SK-N-SH (cell line): ENCODE measurements around the gene ADAP1. TPM values are rescaled to one million over a fixed set of nuclear protein-coding genes. Genes with fewer than 3 reads are reported as not detected.

Experiments
- CTCF ChIA-PET: fragments of 300-600, 350-600 bp; formaldehyde crosslinking; extraction: SDS; loops from one replicate; lab custom pipeline; 2021; lab: Yijun Ruan, JAX
- POLR2A ChIA-PET: fragments of 350-600 bp; sonication (Branson Sonifier 250); formaldehyde crosslinking; extraction: SDS; loops from one replicate; lab custom pipeline; 2020; ENCODE audit warnings: antibody characterized with exemption, inconsistent platforms; lab: Yijun Ruan, JAX
- DNase-seq: peaks from one replicate; pipeline ENCODE4 v3.0.0; 2012
- H2AFZ ChIP-seq: fragments of 200-600 bp; sonication (generic); 2 replicates; pipeline ENCODE4 v1.8.1; 2016; ENCODE audit warnings: antibody characterized with exemption, mild to moderate bottlenecking, low read depth
- H3F3A ChIP-seq: fragments of 200-600 bp; sonication (generic); replicated peaks from 2 replicates; pipeline ENCODE3; 2016; ENCODE audit warnings: antibody characterized with exemption, mild to moderate bottlenecking; ENCODE audit not compliant: insufficient read depth
- H3K27ac ChIP-seq, 2 experiments: fragments of 200-500 bp in 1 of 2; fragments of 200-600 bp in 1 of 2; sonication (Bioruptor generic) in 1 of 2; sonication (generic), shearing (Covaris generic) in 1 of 2; 2 replicates each; pipeline versions ENCODE4 v1.5.1 to v1.6.1; 2014 to 2016; ENCODE audit warnings: low read depth in 2 of 2, inconsistent platforms in 1 of 2, low read length in 1 of 2, mild to moderate bottlenecking in 1 of 2, mixed read lengths in 1 of 2
- H3K27me3 ChIP-seq: fragments of 200-600 bp; sonication (generic), shearing (Covaris generic); 2 replicates; pipeline ENCODE4 v1.6.1; 2016; ENCODE audit warnings: mixed run types; ENCODE audit not compliant: insufficient read depth
- H3K36me3 ChIP-seq, 2 experiments: fragments of 200-500 bp in 1 of 2; fragments of 200-600 bp in 1 of 2; sonication (Bioruptor generic) in 1 of 2; sonication (generic) in 1 of 2; replicated peaks in 1 of 2; 2 replicates each; pipeline versions ENCODE3 to v1.5.1; 2014 to 2016; ENCODE audit warnings: low read length in 1 of 2, mild to moderate bottlenecking in 1 of 2; ENCODE audit not compliant: insufficient read depth in 2 of 2, control insufficient read depth in 1 of 2
- H3K4me1 ChIP-seq, 2 experiments: fragments of 200-500 bp in 1 of 2; fragments of 200-600 bp in 1 of 2; sonication (Bioruptor generic) in 1 of 2; sonication (generic), shearing (Covaris generic) in 1 of 2; 2 replicates each; pipeline versions ENCODE4 v1.5.1 to v1.6.1; 2014 to 2016; ENCODE audit warnings: low read depth in 1 of 2, low read length in 1 of 2, mixed run types in 1 of 2; ENCODE audit not compliant: insufficient read depth in 2 of 2, control insufficient read depth in 1 of 2
- H3K4me2 ChIP-seq: fragments of 200-600 bp; sonication (generic), shearing (Covaris generic); 2 replicates; pipeline ENCODE4 v1.6.1; 2017; ENCODE audit warnings: mixed run types
- H3K4me3 ChIP-seq, 2 experiments: fragments of 200-500 bp in 1 of 2; fragments of 200-600 bp in 1 of 2; sonication (Bioruptor generic) in 1 of 2; sonication (generic), shearing (Covaris generic) in 1 of 2; 2 replicates each; pipeline versions ENCODE4 v1.5.1 to v1.8.1; 2014 to 2016; ENCODE audit warnings: low read depth in 2 of 2, inconsistent platforms in 1 of 2, low read length in 1 of 2, mild to moderate bottlenecking in 1 of 2, mixed read lengths in 1 of 2, moderate library complexity in 1 of 2
- H3K79me2 ChIP-seq: fragments of 200-600 bp; sonication (generic); 2 replicates; pipeline ENCODE4 v1.8.1; 2017; ENCODE audit warnings: mild to moderate bottlenecking; ENCODE audit not compliant: insufficient read depth
- H3K9ac ChIP-seq: fragments of 200-600 bp; sonication (generic); 2 replicates; pipeline ENCODE4 v1.6.1; 2017; ENCODE audit warnings: mixed run types
- H3K9me2 ChIP-seq: fragments of 200-600 bp; sonication (generic); 2 replicates; pipeline ENCODE4 v1.6.1; 2017; ENCODE audit warnings: mixed run types
- H3K9me3 ChIP-seq: fragments of 200-600 bp; sonication (generic); 2 replicates; pipeline ENCODE4 v1.6.1; 2017; ENCODE audit warnings: mixed run types, mild to moderate bottlenecking, moderate library complexity
- H4K20me1 ChIP-seq: fragments of 200-600 bp; sonication (generic); 2 replicates; pipeline ENCODE4 v1.6.1; 2017; ENCODE audit warnings: mild to moderate bottlenecking, mixed run types; ENCODE audit not compliant: insufficient read depth
- CHD2 ChIP-seq: fragments of 150-350 bp; IDR thresholded peaks from 2 replicates; pipeline ENCODE4 v1.6.1; 2018; ENCODE audit warnings: low read length; ENCODE audit not compliant: partially characterized antibody
- EZH2phosphoT487 ChIP-seq: fragments of 200-600 bp; sonication (generic); IDR thresholded peaks from 2 replicates; pipeline ENCODE4 v1.6.1; 2017; ENCODE audit warnings: low read depth, mixed run types, mild to moderate bottlenecking, antibody characterized with exemption, moderate library complexity, borderline replicate concordance
- IRF3 ChIP-seq: fragments of 150-350 bp; IDR thresholded peaks from 2 replicates; pipeline ENCODE4 v1.6.1; 2016; ENCODE audit warnings: mild to moderate bottlenecking, low read depth, low read length
- JUND ChIP-seq: IDR thresholded peaks from 2 replicates; pipeline ENCODE4 v1.4.0; 2012
- MEF2A ChIP-seq: IDR thresholded peaks from 2 replicates; pipeline ENCODE4 v1.4.0; 2012; ENCODE audit warnings: low read depth, borderline replicate concordance
- MXI1 ChIP-seq: IDR thresholded peaks from 2 replicates; pipeline ENCODE4 v1.6.1; 2012; ENCODE audit warnings: mild to moderate bottlenecking, low read depth, low read length, improper control_type of control experiment
- NFIC ChIP-seq: IDR thresholded peaks from 2 replicates; pipeline ENCODE4 v1.4.0; 2012; ENCODE audit warnings: borderline replicate concordance
- NRF1 ChIP-seq: IDR thresholded peaks from 2 replicates; pipeline ENCODE4 v1.6.1; 2012; ENCODE audit warnings: low read depth, mild to moderate bottlenecking, low read length
- POLR2AphosphoS5 ChIP-seq: IDR thresholded peaks from 2 replicates; pipeline ENCODE4 v1.6.1; 2012; ENCODE audit warnings: low read depth, low read length
- RAD21 ChIP-seq: IDR thresholded peaks from 2 replicates; pipeline ENCODE4 v1.6.1; 2012; ENCODE audit warnings: mild to moderate bottlenecking, low read length
- RCOR1 ChIP-seq: fragments of 150-350 bp; IDR thresholded peaks from 2 replicates; pipeline ENCODE4 v1.6.1; 2017; ENCODE audit warnings: antibody characterized with exemption, low read length
- RFX5 ChIP-seq: IDR thresholded peaks from 2 replicates; pipeline ENCODE4 v1.6.1; 2012; ENCODE audit warnings: mild to moderate bottlenecking, improper control_type of control experiment, low read length
- RXRA ChIP-seq: IDR thresholded peaks from 2 replicates; pipeline ENCODE4 v1.4.0; 2012; ENCODE audit warnings: low read depth, mild to moderate bottlenecking, borderline replicate concordance
- SIN3A ChIP-seq: IDR thresholded peaks from 2 replicates; pipeline ENCODE4 v1.6.1; 2012; ENCODE audit warnings: low read depth, mild to moderate bottlenecking, low read length, moderate library complexity, borderline replicate concordance
- SMC3 ChIP-seq: IDR thresholded peaks from 2 replicates; pipeline ENCODE4 v1.6.1; 2012; ENCODE audit warnings: low read depth, low read length, improper control_type of control experiment
- TCF12 ChIP-seq: IDR thresholded peaks from 2 replicates; pipeline ENCODE4 v1.4.0; 2012
- TEAD4 ChIP-seq: IDR thresholded peaks from 2 replicates; pipeline ENCODE4 v1.4.0; 2012; ENCODE audit warnings: mild to moderate bottlenecking, borderline replicate concordance; ENCODE audit not compliant: insufficient read depth
- WGBS: methylation state at CpG from one replicate; pipeline ENCODE4 v1.1.6; 2017; ENCODE audit warnings: low lambda C conversion rate; 5-methylcytosine and 5-hydroxymethylcytosine counted together
- polyA plus RNA-seq, 3 experiments: library from polyadenylated mRNA; depleted of rRNA; stranded (reverse); fragments of >200 nt; gene quantifications; 2 replicates each; pipeline ENCODE4 v1.2.3, GENCODE V29; 2012
- TF ChIP-seq, protein P1 (sequence below): fragments of 150-350 bp; IDR thresholded peaks from 2 replicates; pipeline ENCODE4 v1.6.1; 2017; ENCODE audit warnings: antibody characterized with exemption, low read length, low read depth, borderline replicate concordance
- TF ChIP-seq, protein P2 (sequence below): fragments of 200-600 bp; sonication (generic); IDR thresholded peaks from 2 replicates; pipeline ENCODE4 v1.6.1; 2017; ENCODE audit warnings: antibody characterized with exemption, mild to moderate bottlenecking, moderate library complexity
- TF ChIP-seq, protein P3 (sequence below): IDR thresholded peaks from 2 replicates; pipeline ENCODE4 v1.4.0; 2012; ENCODE audit warnings: low read depth, borderline replicate concordance

The ADAP1 gene
- polyA plus RNA-seq, 1 of the 3 experiments (the other 2 are of a cell fraction) = 3.2 TPM

DNA sequence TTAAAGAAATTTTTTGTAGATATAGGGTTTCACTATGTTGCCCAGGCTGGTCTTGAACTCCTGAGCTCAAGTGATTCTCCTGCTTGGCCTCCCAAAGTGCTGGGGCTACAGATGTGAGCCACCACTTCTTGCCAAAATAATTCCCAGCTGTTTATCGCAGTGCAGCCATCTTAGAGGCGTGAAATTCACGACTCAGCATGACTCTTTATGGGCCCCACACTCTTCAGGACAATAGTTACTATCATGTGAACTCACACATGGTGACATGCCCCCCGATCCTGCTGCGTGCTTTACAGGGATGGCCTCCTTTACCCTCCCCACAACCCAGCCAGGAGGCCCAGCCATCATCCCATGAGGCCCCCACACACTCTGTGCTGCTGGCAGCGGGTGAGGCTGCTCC, 16.3 kb upstream of the ADAP1 start:
- Histone ChIP-seq H4K20me1 (peaks cover 65% of the 10 kb centered on the region), H3K9ac (no peak overlapping the region), H2AFZ (no peak overlapping the region), H3K79me2 (peaks cover 68% of the 10 kb centered on the region), H3K9me2 (no peaks in the 10 kb centered on the region), H3K4me2 (no peak overlapping the region), H3K27me3 (no peaks in the 10 kb centered on the region), H3K27ac (no peak overlapping the region), H3K9me3 (no peaks in the 10 kb centered on the region), H3F3A (peaks cover 13% of the 10 kb centered on the region), H3K4me1 (peaks cover 3 to 12% of the 10 kb centered on the region in 2 experiments; a peak in 2 of 4 replicates), H3K36me3 (peaks cover 34 to 56% of the 10 kb centered on the region in 2 experiments), H3K4me3 (no peak overlapping the region)
- ChIA-PET POLR2A (no interaction called here), CTCF (interaction anchor here (0.9 to 2.8 kb wide), 5 partner anchors 22 to 205 kb away, joined by 3 to 19 read pairs (median 4); no protein-coding TSS in a partner anchor)
- no peak for DNase-seq
- WGBS = 93% methylated on average over 6 of the region's 6 CpGs
- TF ChIP-seq JUND = no peak
- no peak for TF ChIP-seq RXRA
- no peak for TF ChIP-seq SIN3A
- TF ChIP-seq MEF2A = no peak
- TF ChIP-seq, protein P1, sequence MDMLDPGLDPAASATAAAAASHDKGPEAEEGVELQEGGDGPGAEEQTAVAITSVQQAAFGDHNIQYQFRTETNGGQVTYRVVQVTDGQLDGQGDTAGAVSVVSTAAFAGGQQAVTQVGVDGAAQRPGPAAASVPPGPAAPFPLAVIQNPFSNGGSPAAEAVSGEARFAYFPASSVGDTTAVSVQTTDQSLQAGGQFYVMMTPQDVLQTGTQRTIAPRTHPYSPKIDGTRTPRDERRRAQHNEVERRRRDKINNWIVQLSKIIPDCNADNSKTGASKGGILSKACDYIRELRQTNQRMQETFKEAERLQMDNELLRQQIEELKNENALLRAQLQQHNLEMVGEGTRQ = no peak
- TF ChIP-seq CHD2 = no peak
- TF ChIP-seq, protein P2, sequence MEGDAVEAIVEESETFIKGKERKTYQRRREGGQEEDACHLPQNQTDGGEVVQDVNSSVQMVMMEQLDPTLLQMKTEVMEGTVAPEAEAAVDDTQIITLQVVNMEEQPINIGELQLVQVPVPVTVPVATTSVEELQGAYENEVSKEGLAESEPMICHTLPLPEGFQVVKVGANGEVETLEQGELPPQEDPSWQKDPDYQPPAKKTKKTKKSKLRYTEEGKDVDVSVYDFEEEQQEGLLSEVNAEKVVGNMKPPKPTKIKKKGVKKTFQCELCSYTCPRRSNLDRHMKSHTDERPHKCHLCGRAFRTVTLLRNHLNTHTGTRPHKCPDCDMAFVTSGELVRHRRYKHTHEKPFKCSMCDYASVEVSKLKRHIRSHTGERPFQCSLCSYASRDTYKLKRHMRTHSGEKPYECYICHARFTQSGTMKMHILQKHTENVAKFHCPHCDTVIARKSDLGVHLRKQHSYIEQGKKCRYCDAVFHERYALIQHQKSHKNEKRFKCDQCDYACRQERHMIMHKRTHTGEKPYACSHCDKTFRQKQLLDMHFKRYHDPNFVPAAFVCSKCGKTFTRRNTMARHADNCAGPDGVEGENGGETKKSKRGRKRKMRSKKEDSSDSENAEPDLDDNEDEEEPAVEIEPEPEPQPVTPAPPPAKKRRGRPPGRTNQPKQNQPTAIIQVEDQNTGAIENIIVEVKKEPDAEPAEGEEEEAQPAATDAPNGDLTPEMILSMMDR = no peak
- TF ChIP-seq, protein P3, sequence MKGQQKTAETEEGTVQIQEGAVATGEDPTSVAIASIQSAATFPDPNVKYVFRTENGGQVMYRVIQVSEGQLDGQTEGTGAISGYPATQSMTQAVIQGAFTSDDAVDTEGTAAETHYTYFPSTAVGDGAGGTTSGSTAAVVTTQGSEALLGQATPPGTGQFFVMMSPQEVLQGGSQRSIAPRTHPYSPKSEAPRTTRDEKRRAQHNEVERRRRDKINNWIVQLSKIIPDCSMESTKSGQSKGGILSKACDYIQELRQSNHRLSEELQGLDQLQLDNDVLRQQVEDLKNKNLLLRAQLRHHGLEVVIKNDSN = no peak
- no peak for TF ChIP-seq IRF3
- no peak for TF ChIP-seq POLR2AphosphoS5
- TF ChIP-seq RCOR1 = no peak
- TF ChIP-seq NRF1 = no peak
- no peak for TF ChIP-seq RFX5
- TF ChIP-seq NFIC = no peak
- TF ChIP-seq EZH2phosphoT487 = no peak
- no peak for TF ChIP-seq SMC3
- TF ChIP-seq RAD21 = no peak
- no peak for TF ChIP-seq TCF12
- TF ChIP-seq TEAD4 = no peak
- no peak for TF ChIP-seq MXI1
